ENCODE measurements around the gene SFXN3. TPM values are rescaled to one million over a fixed set of nuclear protein-coding genes. Genes with fewer than 3 reads are reported as not detected.

SFXN3 gene
- total and polyA plus RNA-seq, 2 experiments from 2014 or later: 0.68 to 3.8 TPM

DNA sequence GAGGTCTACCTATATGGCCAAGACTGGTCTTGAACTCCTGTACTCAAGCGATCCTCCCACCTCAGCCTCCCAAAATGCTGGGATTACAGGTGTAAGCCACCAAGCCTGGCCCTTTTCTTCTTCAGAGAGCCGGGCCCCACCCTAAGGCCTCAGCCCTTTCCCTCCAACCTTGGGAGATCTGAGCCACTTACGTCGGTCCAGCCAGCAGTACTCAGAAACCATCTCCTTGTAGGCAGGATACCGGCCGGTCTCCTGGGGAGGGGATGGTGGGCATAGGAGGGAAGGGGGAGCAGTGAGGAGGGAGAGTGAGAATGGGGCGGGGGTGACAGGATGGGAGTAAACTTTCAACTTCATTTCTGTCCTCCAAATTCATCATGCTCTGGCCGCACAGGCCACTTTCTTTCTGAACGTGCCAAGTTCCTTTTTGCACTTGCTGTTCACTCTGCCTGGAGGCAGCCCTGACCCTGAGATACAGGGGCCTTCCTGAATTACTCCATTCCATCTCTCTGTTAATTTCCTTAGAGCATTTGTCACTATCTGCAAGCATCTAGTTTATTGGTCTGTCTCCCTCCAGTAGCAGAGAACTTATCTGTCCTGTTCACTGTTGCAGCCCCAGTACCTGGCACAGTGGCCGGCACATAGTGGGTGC lies 10.5 kb upstream of the SFXN3 start (continued):
- TF ChIP-seq ZNF462 (CRISPR knock-in tag; IDR thresholded peaks at IDR 0.05) (no peak), EZH2 (IDR thresholded peaks at IDR 0.05; ENCODE audit: low read depth, unreplicated experiment) (no peak), CREB1 (CRISPR knock-in tag; IDR thresholded peaks at IDR 0.05; ENCODE audit: low read depth) (no peak), EZH2phosphoT487 (IDR thresholded peaks at IDR 0.05; ENCODE audit: unreplicated experiment) (no peak), POLR2AphosphoS5 (IDR thresholded peaks at IDR 0.05; ENCODE audit: low read depth) (no peak), ZNF331 (CRISPR knock-in tag; IDR thresholded peaks at IDR 0.05; ENCODE audit: low read depth) (no peak), NANOG (IDR thresholded peaks at IDR 0.05; ENCODE audit: borderline replicate concordance) (no peak)

- Mint-ChIP-seq H3K4me1 (peaks cover 5% of the 10 kb centered on the region; the same call in 2 of the 3 replicates), H3K27me3 (ENCODE audit: insufficient read depth, low read depth, poor library complexity) (peaks cover 56% of the 10 kb centered on the region), H3K36me3 (ENCODE audit: low read depth) (no peaks in the 10 kb centered on the region; the same call in 2 of the 3 replicates), H3K27ac (no peak overlapping the region), H3K9me3 (no peaks in the 10 kb centered on the region), H3K4me3 (no peak overlapping the region)
- no peak overlapping the region for H3K27ac ChIP-seq (ENCODE audit: low read depth)
- peaks cover 9% of the 10 kb centered on the region; the same call in 1 of the 2 replicates for H3K4me1 ChIP-seq (ENCODE audit: insufficient read depth)
- no peaks in the 10 kb centered on the region for H4K20me1 ChIP-seq (replicated peaks; ENCODE audit: insufficient read depth)
- no peak overlapping the region for H3K4me2 ChIP-seq
- no peak for ATAC-seq
- no peaks in the 10 kb centered on the region for H3K9me2 ChIP-seq (ENCODE audit: insufficient read depth)
- TF ChIP-seq NANOG (IDR thresholded peaks at IDR 0.05; ENCODE audit: borderline replicate concordance) (no peak), ZNF114 (CRISPR knock-in tag; IDR thresholded peaks at IDR 0.05) (no peak), ZNF331 (CRISPR knock-in tag; IDR thresholded peaks at IDR 0.05; ENCODE audit: low read depth) (no peak), CTCF (conservative IDR thresholded peaks at IDR 0.05; ENCODE audit: low read depth in 2 of 2) (no peak), CREB1 (CRISPR knock-in tag; IDR thresholded peaks at IDR 0.05; ENCODE audit: low read depth) (no peak), JUNB (IDR thresholded peaks at IDR 0.05; ENCODE audit: unreplicated experiment) (no peak), STAT1 (IDR thresholded peaks at IDR 0.05; ENCODE audit: unreplicated experiment) (no peak)
- TF ChIP-seq, protein P1, sequence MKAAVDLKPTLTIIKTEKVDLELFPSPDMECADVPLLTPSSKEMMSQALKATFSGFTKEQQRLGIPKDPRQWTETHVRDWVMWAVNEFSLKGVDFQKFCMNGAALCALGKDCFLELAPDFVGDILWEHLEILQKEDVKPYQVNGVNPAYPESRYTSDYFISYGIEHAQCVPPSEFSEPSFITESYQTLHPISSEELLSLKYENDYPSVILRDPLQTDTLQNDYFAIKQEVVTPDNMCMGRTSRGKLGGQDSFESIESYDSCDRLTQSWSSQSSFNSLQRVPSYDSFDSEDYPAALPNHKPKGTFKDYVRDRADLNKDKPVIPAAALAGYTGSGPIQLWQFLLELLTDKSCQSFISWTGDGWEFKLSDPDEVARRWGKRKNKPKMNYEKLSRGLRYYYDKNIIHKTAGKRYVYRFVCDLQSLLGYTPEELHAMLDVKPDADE (IDR thresholded peaks at IDR 0.05): no peak
- H3K27me3 ChIP-seq (ENCODE audit: insufficient read depth): peaks cover 47% of the 10 kb centered on the region
- no peaks in the 10 kb centered on the region for H3F3A ChIP-seq (replicated peaks; ENCODE audit: low read depth)
- no peak for DNase-seq (ENCODE audit: low spot score)
- H2AFZ ChIP-seq: no peak overlapping the region
- H3K4me3 ChIP-seq: no peak overlapping the region
- H3K79me2 ChIP-seq (replicated peaks; ENCODE audit: insufficient read depth): no peaks in the 10 kb centered on the region
- H3K36me3 ChIP-seq (ENCODE audit: insufficient read depth): no peaks in the 10 kb centered on the region
Measured at GRCh38 chr10:101021239-101021638, 9.8 kb upstream of the SFXN3 start.
